GM18517 (cell line): ENCODE data around the gene KANSL1L.
"Not testable (repeated sequence)": the region's sequence is repeated elsewhere in the genome, so short reads cannot be mapped to it uniquely, and the experiment has no call there.

Experiments used
- ATAC-seq: cut with Tn5 transposase; IDR thresholded peaks from one replicate; pipeline ENCODE4 v1.9.1; 2021; ENCODE audit warnings: mild to moderate bottlenecking, moderate library complexity; ENCODE audit not compliant: unreplicated experiment

KANSL1L gene

GRCh38 chr2:210171309-210172218, at the start of gene KANSL1L:
TSS of gene KANSL1L (minus strand) at chr2:210171409. CDS start at chr2:210154582, 16,827 bp downstream.
- ATAC-seq: peak; percentile 55

GRCh38 chr2:210215120-210215519, 43.9 kb upstream of the KANSL1L start:
- no peak for ATAC-seq

GRCh38 chr2:210210185-210210584, 39.0 kb upstream of the KANSL1L start:
- ATAC-seq: no peak

DNA sequence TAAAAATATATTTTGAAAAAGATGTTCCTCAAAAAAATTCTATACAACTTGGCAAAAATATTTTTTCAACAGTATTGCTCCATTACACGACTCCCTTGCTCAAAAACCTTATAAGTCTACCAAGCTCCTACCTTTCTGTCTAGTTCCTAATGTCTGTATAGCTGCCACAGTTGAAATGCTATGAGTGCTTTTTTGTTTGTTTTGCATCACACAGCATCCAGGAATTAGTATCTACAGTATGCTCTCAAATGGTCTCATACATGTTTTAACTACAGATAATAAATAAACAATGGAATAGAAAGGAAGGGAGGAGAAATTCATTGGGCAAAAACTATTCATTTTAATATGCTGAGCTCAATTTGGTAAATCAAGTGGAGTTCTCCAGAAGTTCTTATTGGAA, 36.7 kb upstream of the KANSL1L start:
- no peak for ATAC-seq

- no peak for ATAC-seq
Measured at GRCh38 chr2:210203558-210203957, 32.3 kb upstream of the KANSL1L start.

- no peak for ATAC-seq
Measured at GRCh38 chr2:210203147-210203546, 31.9 kb upstream of the KANSL1L start.

GRCh38 chr2:210199854-210200253, 28.6 kb upstream of the KANSL1L start:
- no peak for ATAC-seq

DNA sequence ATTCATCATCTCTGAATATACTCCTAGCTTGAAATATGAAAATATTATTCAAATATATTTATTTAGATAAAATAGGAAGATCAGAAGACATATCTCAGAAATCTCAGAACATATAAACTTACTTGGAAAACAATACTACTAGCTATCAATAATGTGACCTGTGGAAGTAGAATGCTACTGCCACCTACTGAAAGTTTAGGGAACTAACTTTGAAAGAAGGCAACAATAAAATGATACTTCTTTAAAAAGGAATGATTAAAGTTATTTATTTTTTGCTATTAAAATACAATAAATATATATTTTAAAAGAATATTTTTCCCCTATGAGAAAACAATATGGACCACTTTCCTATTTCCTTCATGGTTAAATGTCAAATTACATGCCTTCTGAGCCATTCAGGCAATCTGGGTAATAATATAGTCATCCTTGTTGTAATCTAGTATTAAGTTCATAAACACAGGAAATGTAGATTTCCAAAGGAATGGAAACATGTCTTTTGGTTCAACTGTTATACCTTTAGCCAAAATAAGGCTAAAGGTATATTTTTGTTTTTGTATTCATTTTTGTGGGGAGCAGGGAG, 28.1 kb upstream of the KANSL1L start:
- ATAC-seq: peak; percentile 47

- ATAC-seq: no peak
Measured at GRCh38 chr2:210198326-210198725, 27.1 kb upstream of the KANSL1L start.

DNA sequence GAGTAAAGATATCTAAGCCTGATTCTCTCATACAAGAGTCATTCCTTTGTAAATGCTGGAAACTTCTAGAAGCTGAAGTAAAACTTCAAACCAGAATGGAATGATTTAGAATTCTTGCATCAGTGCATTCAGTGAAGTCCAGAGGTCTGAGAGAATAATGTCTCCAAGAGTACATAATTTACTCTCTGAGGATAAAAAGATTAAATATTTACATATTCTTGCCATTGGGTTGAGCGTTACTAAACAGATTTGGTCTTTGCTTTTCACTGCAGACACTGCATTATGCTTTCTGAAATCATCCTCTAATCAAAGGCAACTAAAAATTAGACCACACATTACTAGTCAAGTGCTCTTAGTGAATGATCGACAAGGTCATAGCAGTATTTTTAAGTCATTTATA, 26.5 kb upstream of the KANSL1L start:
- no peak for ATAC-seq

- peak; percentile 37 for ATAC-seq
Measured at GRCh38 chr2:210195101-210195852, 24.1 kb upstream of the KANSL1L start.

GRCh38 chr2:210190345-210190744, 19.1 kb upstream of the KANSL1L start:
- ATAC-seq: no peak

GRCh38 chr2:210189452-210190138, 18.4 kb upstream of the KANSL1L start:
- ATAC-seq: no peak

GRCh38 chr2:210188755-210189154, 17.5 kb upstream of the KANSL1L start:
- no peak for ATAC-seq

GRCh38 chr2:210188190-210188589, 17.0 kb upstream of the KANSL1L start:
- no peak for ATAC-seq

- ATAC-seq: not testable (repeated sequence)
Measured at GRCh38 chr2:210183936-210184335, 12.7 kb upstream of the KANSL1L start.

DNA sequence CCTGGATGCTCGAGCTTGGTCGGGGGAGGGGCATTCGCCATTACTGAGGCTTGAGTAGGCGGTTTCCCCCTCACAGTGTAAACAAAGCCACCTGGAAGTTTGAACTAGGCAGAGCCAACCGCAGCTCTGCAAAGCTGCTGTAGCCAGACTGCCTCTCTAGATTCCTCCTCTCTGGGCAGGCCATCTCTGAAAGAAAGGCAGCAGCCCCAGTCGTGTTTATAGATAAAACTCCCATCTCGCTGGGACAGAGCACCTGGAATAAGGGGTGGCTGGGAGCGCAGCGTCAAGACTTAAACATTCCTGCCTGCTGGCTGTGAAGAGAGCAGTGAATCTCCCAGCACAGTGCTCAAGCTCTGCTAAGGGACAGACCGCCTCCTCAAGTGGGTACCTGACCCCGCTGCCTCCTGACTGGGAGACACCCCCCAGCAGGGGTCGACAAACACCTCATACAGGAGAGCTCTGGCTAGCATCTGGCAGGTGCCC, 10.4 kb upstream of the KANSL1L start:
- not testable (repeated sequence) for ATAC-seq

GRCh38 chr2:210181033-210181605, 9.9 kb upstream of the KANSL1L start:
- not testable (repeated sequence) for ATAC-seq

- no peak for ATAC-seq
Measured at GRCh38 chr2:210180477-210180876, 9.3 kb upstream of the KANSL1L start.

DNA sequence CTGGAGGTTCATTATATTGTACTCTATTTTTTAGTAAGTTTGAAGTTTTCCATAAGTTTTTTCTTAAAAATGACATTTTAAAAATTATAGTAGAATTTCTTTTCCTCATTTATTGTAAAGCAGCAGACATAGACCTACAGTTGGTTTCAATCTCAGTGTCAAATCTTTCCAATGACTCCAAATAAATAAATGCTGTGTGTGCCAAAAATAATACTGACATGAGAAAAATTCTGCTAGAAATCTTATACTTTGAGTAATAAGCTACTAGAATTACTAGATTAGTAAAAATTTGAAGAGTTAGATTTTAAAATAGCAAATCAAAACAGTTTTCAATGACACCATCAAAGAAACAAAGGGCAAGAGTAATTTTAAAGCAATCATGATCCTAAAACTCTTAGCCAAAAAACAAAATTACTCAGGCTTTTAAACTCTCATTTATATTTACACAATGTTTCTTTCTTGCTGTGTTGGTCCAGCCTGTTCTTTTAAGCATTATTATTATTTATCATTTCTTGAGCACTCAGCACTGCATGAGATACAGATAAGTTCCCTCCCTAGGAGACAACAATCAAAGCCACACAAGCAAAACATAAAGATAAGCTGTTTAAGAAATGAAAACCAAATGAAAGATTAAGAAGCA, 8.3 kb upstream of the KANSL1L start:
- ATAC-seq: no peak
